GM18861 (cell line): Measurements from ENCODE around the gene TGFB2.
"Not testable (repeated sequence)": the region's sequence is repeated elsewhere in the genome, so short reads cannot be mapped to it uniquely, and the experiment has no call there.

Source experiments
- ATAC-seq: cut with Tn5 transposase; IDR thresholded peaks from one replicate; pipeline ENCODE4 v1.9.1; 2021; ENCODE audit not compliant: unreplicated experiment

Gene TGFB2

GRCh38 chr1:218344814-218345672 is at the start of gene TGFB2:
TGFB2 (plus strand) TSS chr1:218345336; CDS start chr1:218346702, 1,366 bp downstream.
- no peak for ATAC-seq

GRCh38 chr1:218296162-218296561 is 49.0 kb upstream of the TGFB2 start:
- no peak for ATAC-seq

DNA sequence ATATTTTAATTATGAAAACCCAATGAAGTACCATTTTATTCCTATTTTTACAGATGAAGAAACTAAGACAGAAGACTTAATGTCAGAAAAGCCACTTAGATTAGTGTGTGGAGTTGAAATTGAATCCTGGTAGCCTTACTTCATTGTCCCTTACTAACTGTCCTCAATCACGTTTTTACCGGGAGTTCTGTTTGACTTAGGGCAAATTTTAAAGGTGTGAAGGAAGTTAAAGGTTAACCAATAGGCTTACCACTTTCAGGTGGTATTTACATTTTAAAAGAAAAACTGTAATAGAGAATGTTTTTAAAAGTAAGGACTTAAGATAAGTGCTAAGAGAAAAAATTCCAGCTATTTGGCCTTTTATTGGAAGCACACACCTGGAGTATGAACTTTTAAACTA is 47.7 kb upstream of the TGFB2 start:
- ATAC-seq = no peak

DNA sequence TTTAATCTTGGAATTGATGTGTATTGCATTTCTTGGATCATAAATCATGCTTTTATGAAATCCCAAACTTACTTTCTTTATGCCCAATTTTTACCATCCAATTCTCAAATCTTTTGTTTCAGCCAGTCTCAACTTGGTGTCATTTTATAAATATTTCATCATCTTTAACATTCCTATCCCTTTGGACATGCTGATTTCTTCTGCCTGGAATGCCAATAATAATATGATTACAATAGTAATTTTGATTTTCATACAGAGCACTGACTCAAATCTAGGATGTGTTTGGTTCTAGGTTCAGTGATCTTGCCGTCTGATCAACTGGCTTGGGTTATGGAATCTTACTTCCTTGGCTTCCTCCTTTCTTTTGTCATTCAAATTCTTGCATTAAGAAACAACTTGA is 47.3 kb upstream of the TGFB2 start:
- no peak for ATAC-seq

- ATAC-seq = no peak
Observed at GRCh38 chr1:218298398-218298797, 46.7 kb upstream of the TGFB2 start.

DNA sequence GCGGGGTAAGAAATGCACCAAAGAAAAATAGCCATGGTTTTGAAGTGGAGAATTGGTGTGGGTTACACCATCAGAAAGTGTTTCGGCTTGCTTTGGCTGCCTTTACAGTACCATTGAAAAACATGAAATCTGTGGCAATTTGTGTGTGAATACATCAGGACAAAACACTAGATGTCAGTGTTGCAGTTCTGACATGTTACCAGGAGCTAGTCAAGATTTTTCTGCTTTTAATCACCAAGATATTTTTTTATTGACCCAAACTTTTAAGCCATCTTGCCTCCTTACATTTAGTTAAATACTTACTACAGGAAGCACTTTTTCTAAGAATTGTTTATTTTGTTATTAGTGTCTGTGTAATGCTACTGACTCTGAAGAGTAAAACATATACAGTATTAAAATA is 45.7 kb upstream of the TGFB2 start:
- no peak for ATAC-seq

DNA sequence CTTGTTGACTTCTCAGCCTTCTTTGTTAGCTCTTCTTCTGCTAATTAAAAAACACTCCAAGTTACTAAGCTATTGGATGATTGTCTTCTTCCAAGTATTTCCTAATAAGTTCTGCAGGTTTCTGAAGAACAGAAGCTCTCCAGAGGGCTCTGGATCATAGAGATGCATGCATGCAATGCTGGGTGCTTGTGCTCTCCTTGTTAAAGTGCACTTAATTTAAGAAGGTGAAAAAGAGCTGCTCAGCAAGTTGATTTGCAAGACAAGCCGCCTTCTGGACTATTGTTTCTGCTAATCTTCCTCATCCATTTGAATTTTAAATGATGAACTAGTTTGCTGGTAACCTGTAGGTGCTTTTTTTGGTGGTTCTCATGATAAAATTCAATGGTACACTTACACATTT is 43.9 kb upstream of the TGFB2 start:
- no peak for ATAC-seq

GRCh38 chr1:218302155-218302554 is 43.0 kb upstream of the TGFB2 start:
- ATAC-seq = no peak

DNA sequence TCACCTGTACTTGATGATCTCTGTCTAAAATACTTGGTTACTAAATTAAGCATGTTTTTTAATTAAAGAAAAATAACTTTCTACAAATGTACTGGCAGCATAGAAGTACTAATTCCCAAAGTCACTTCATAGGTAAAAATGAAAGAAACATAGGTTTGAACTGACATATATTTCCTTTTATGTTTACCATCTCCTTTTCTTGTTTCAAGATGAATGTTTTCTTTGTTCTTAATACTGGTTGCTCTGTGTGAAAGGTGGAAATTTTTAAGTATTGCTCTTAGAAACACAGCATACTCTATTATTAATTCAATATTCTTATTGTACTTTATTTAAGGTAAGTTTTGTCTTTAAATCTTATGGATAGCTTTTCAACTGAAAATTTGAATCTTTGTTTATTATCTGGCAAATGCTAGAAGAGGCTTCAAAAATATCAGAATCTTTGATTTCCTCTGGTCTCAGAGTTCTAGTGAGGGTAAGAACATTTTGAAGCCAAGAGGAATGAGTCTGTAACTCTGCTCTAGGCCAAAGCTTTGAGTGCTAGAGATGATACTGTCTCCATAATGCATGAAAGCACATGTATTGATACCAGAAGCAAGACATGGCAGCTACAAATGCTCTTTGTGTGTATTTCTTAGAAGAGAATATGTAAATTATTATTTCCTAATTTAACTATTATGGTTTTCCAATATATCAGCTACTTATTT is 41.8 kb upstream of the TGFB2 start:
- no peak for ATAC-seq

- ATAC-seq = peak; percentile 55
Observed at GRCh38 chr1:218304281-218305039, 40.7 kb upstream of the TGFB2 start.

- no peak for ATAC-seq
Observed at GRCh38 chr1:218305472-218306064, 39.6 kb upstream of the TGFB2 start.

DNA sequence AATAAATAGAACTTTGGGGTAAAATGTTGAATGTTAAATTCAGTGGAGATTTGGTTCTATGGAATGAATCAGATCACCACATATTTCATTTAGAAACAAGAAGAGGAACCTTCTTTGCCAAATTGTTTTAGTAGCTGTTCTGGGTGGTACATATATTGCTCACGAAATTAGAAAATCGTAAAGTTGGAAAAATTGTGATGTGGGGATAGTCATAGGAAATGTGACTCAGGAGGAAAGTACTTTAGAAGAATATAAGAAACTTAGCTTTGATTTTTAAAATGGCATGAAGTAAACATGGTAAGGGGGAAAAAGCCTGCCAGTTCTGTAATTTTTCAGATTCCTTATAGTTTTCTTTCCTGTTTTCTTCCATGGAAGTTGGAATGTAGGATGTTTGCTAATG is 32.6 kb upstream of the TGFB2 start:
- no peak for ATAC-seq

- no peak for ATAC-seq
Observed at GRCh38 chr1:218314316-218314715, 30.8 kb upstream of the TGFB2 start.

- ATAC-seq = no peak
Observed at GRCh38 chr1:218315638-218316037, 29.5 kb upstream of the TGFB2 start.

GRCh38 chr1:218317061-218317460 is 28.1 kb upstream of the TGFB2 start:
- no peak for ATAC-seq

- not testable (repeated sequence) for ATAC-seq
Observed at GRCh38 chr1:218320182-218320581, 25.0 kb upstream of the TGFB2 start.

- no peak for ATAC-seq
Observed at GRCh38 chr1:218322762-218323161, 22.4 kb upstream of the TGFB2 start.

- ATAC-seq = no peak
Observed at GRCh38 chr1:218323568-218324225, 21.4 kb upstream of the TGFB2 start.

- ATAC-seq = no peak
Observed at GRCh38 chr1:218324226-218324580, 20.9 kb upstream of the TGFB2 start.

- no peak for ATAC-seq
Observed at GRCh38 chr1:218328769-218329168, 16.4 kb upstream of the TGFB2 start.
